AG04450 (cell line): Measurements from ENCODE around the gene GFPT1. TPM values are rescaled to one million over a fixed set of nuclear protein-coding genes. Genes with fewer than 3 reads are reported as not detected.

ENCODE experiments used
- CTCF ChIA-PET: fragments of 300-600, 350-600 bp; formaldehyde crosslinking; extraction: SDS; loops from one replicate; lab custom pipeline; 2022; ENCODE audit warnings: antibody characterized with exemption, inconsistent platforms; lab: Charles Lee
- POLR2A ChIA-PET: fragments of 350-600 bp; formaldehyde crosslinking; extraction: SDS; loops from one replicate; lab custom pipeline; 2021; ENCODE audit warnings: antibody characterized with exemption, inconsistent platforms; lab: Yijun Ruan, JAX
- DNase-seq: peaks from one replicate; pipeline ENCODE4 v3.0.0-alpha.2; 2011; ENCODE audit warnings: low read depth, low spot score
- H3K27ac ChIP-seq: one replicate; pipeline ENCODE4 v1.5.1; 2012; ENCODE audit warnings: low read depth, low read length, control low read depth
- H3K27me3 ChIP-seq: one replicate; pipeline ENCODE4 v1.6.0; 2012; ENCODE audit warnings: low read length; ENCODE audit not compliant: control insufficient read depth, insufficient read depth
- H3K4me3 ChIP-seq: 2 replicates; pipeline ENCODE4 v1.5.1; 2011; ENCODE audit warnings: mild to moderate bottlenecking, low read depth, low read length, control low read depth
- H3K9me3 ChIP-seq: 2 replicates; pipeline ENCODE4 v1.5.1; 2012; ENCODE audit warnings: low read length; ENCODE audit not compliant: control insufficient read depth, insufficient read depth
- polyA plus RNA-seq: library from polyadenylated mRNA; depleted of rRNA; stranded (reverse); fragments of >200 nt; gene quantifications from 2 replicates; pipeline ENCODE4 v1.2.3, GENCODE V29; 2011
- TF ChIP-seq, protein P1 (sequence below): IDR thresholded peaks from 2 replicates; pipeline ENCODE4 v1.5.1; 2011; ENCODE audit warnings: low read depth, low read length, control low read depth, inconsistent platforms

Gene GFPT1
- polyA plus RNA-seq, 1 experiment = 47.4 TPM

- no peaks in the 10 kb centered on the region; the same call in 1 of the 2 replicates for H3K9me3 ChIP-seq
- no peak overlapping the region for H3K4me3 ChIP-seq
- TF ChIP-seq, protein P1, sequence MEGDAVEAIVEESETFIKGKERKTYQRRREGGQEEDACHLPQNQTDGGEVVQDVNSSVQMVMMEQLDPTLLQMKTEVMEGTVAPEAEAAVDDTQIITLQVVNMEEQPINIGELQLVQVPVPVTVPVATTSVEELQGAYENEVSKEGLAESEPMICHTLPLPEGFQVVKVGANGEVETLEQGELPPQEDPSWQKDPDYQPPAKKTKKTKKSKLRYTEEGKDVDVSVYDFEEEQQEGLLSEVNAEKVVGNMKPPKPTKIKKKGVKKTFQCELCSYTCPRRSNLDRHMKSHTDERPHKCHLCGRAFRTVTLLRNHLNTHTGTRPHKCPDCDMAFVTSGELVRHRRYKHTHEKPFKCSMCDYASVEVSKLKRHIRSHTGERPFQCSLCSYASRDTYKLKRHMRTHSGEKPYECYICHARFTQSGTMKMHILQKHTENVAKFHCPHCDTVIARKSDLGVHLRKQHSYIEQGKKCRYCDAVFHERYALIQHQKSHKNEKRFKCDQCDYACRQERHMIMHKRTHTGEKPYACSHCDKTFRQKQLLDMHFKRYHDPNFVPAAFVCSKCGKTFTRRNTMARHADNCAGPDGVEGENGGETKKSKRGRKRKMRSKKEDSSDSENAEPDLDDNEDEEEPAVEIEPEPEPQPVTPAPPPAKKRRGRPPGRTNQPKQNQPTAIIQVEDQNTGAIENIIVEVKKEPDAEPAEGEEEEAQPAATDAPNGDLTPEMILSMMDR = peak; percentile 55
- POLR2A ChIA-PET = no interaction called here
- H3K27ac ChIP-seq = no peak overlapping the region
- no peaks in the 10 kb centered on the region for H3K27me3 ChIP-seq
- no peak for DNase-seq
- CTCF ChIA-PET = interaction anchor here (0.5 to 1.7 kb wide), 9 partner anchors 8 to 679 kb away, joined by 3 to 11 read pairs (median 5); no protein-coding TSS in a partner anchor
These were observed 11.3 kb downstream of the GFPT1 start for GRCh38 chr2:69375494-69376353.

DNA sequence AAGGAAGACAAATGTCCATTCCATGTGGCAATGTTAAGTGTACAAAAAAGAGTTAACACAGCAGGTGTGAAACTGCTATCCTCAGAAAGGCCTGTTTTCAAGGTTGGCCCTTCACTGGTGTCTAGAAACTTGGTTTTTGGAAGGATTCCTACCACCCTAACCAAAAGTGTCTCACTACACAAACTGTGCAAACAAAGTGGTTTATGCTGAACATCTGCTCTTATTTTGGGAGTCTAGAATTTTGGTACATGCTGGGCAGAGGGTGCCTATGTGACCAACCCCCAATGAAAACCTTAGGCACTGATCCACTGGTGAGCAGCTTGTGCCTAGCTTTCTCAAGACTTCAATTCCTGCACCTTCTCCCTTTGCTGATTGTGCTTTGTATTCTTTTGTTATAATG is 14.3 kb downstream of the GFPT1 start:
- Histone ChIP-seq H3K27ac (no peak overlapping the region), H3K27me3 (no peaks in the 10 kb centered on the region), H3K9me3 (no peaks in the 10 kb centered on the region; the same call in 1 of the 2 replicates), H3K4me3 (no peak overlapping the region)
- TF ChIP-seq, protein P1 = no peak
- no peak for DNase-seq
- ChIA-PET POLR2A (interaction anchor here (0.6 kb wide), 1 partner anchor 21 kb away, joined by 3 read pairs; no protein-coding TSS in a partner anchor), CTCF (interaction anchor here (0.5 to 0.9 kb wide), 2 partner anchors 65 to 141 kb away, joined by 3 read pairs; partner anchors contain the start of gene NFU1)

- H3K27me3 ChIP-seq = no peaks in the 10 kb centered on the region
- TF ChIP-seq, protein P1 = no peak
- no peak for DNase-seq
- no peak overlapping the region for H3K4me3 ChIP-seq
- CTCF ChIA-PET = no interaction called here
- POLR2A ChIA-PET = interaction anchor here (0.6 kb wide), 1 partner anchor 29 kb away, joined by 3 read pairs; no protein-coding TSS in a partner anchor
- H3K9me3 ChIP-seq = no peaks in the 10 kb centered on the region
- no peak overlapping the region for H3K27ac ChIP-seq
These were observed 17.2 kb downstream of the GFPT1 start for GRCh38 chr2:69369802-69370201.

DNA sequence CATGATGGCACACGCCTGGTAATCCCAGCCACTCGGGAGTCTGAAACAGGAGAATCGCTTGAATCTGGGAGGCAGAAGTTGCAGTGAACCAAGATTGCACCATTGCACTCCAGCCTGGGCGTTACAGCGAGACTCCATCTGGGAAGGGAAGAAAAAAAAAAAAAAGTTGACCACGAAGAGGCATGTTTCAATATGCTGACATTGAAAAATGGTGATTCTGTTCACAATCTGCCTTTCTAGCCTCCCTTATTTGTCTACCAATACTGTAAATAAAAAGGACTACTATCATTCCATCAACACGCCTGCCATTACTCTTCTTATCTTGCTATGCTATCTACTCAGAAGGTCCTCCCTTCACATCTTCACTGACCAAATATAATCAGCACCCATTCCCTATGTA is 18.4 kb downstream of the GFPT1 start:
- TF ChIP-seq, protein P1 = no peak
- H3K27ac ChIP-seq = no peak overlapping the region
- H3K27me3 ChIP-seq = no peaks in the 10 kb centered on the region
- POLR2A ChIA-PET = no interaction called here
- H3K9me3 ChIP-seq = no peaks in the 10 kb centered on the region
- CTCF ChIA-PET = no interaction called here
- DNase-seq = no peak
- H3K4me3 ChIP-seq = no peak overlapping the region

- H3K27ac ChIP-seq = no peak overlapping the region
- ChIA-PET CTCF (interaction anchor here (1.0 kb wide), 1 partner anchor 21 kb away, joined by 3 read pairs; no protein-coding TSS in a partner anchor), POLR2A (no interaction called here)
- TF ChIP-seq, protein P1 = no peak
- DNase-seq = no peak
- no peaks in the 10 kb centered on the region for H3K9me3 ChIP-seq
- no peaks in the 10 kb centered on the region for H3K27me3 ChIP-seq
- H3K4me3 ChIP-seq = no peak overlapping the region
These were observed 27.7 kb downstream of the GFPT1 start for GRCh38 chr2:69359371-69359770.
